GM12878 (cell line): ENCODE measurements around the gene AKAP12. TPM values are rescaled to one million over a fixed set of nuclear protein-coding genes. Genes with fewer than 3 reads are reported as not detected.

Source experiments
- ATF7 ChIP-seq: fragments of 450-650 bp; IDR thresholded peaks from 2 replicates; pipeline ENCODE4 v1.6.1; 2016; ENCODE audit warnings: low read depth, mild to moderate bottlenecking
- BCL11A ChIP-seq: IDR thresholded peaks from 2 replicates; pipeline ENCODE4 v1.6.1; 2011; ENCODE audit warnings: low read depth, low read length
- EGR1 ChIP-seq, 2 experiments: IDR thresholded peaks; 1 replicate in 1 of 2; 2 replicates in 1 of 2; pipeline ENCODE4 v1.6.1; 2011 to 2012; ENCODE audit warnings: low read depth in 2 of 2, low read length in 2 of 2, borderline replicate concordance in 1 of 2, mild to moderate bottlenecking in 1 of 2, moderate library complexity in 1 of 2
- MTA3 ChIP-seq: IDR thresholded peaks from 2 replicates; pipeline ENCODE4 v1.6.1; 2012; ENCODE audit warnings: low read length, inconsistent platforms, borderline replicate concordance
- ZNF24 ChIP-seq: fragments of 450-650 bp; IDR thresholded peaks from 2 replicates; pipeline ENCODE4 v1.6.1; 2017; ENCODE audit warnings: antibody characterized with exemption, mild to moderate bottlenecking
- ZNF384 ChIP-seq: IDR thresholded peaks from 2 replicates; pipeline ENCODE4 v1.6.1; 2012; ENCODE audit warnings: low read depth, mild to moderate bottlenecking, low read length, improper control_type of control experiment, borderline replicate concordance
- polyA plus RNA-seq, 11 experiments: library from polyadenylated mRNA; depleted of rRNA in 4 of 11; unstranded in 6 of 11; stranded (reverse) in 5 of 11; fragments of >200 nt; fragmentation: Nextera tagmentation in 4 of 11; fragmentation: Illumina TruSeq in 1 of 11; extraction: Ambion mirVana in 4 of 11; extraction: Trizol in 1 of 11; gene quantifications; 1 replicate in 1 of 11; 2 replicates in 10 of 11; pipeline versions ENCODE4 v1.2.1 to v1.2.3, GENCODE V29; 2011 to 2016; ENCODE audit warnings: inconsistent platforms in 2 of 11, missing spikeins in 2 of 11, low read depth in 1 of 11
- total RNA-seq, 4 experiments: library from RNA; depleted of rRNA in 3 of 4; stranded (reverse); fragments of >200 nt in 3 of 4; fragmentation: Illumina TruSeq in 1 of 4; extraction: Trizol in 1 of 4; gene quantifications; 2 replicates each; pipeline versions ENCODE4 v1.2.1 to v1.2.3, GENCODE V29; 2013 to 2021
- TF ChIP-seq, protein P1 (sequence below): fragments of 450-650 bp; IDR thresholded peaks from 2 replicates; pipeline ENCODE4 v1.6.1; 2016; ENCODE audit warnings: mild to moderate bottlenecking, moderate library complexity, borderline replicate concordance
- TF ChIP-seq, protein P2 (sequence below): fragments of 450-650 bp; formaldehyde crosslinking; IDR thresholded peaks from 2 replicates; pipeline ENCODE4 v1.5.0; 2022; ENCODE audit warnings: mild to moderate bottlenecking, missing genetic modification characterization
- TF ChIP-seq, protein P3 (sequence below): IDR thresholded peaks from 2 replicates; pipeline ENCODE4 v1.6.1; 2012; ENCODE audit warnings: improper control_type of control experiment, low read depth, low read length; ENCODE audit not compliant: insufficient replicate concordance

The AKAP12 gene
- total and polyA plus RNA-seq, 10 of the 15 experiments (the other 5 are each of a cell fraction or from before 2014, with no cell fraction given) = under 0.01 to 0.72 (median 0.06) TPM; not detected in 4

DNA sequence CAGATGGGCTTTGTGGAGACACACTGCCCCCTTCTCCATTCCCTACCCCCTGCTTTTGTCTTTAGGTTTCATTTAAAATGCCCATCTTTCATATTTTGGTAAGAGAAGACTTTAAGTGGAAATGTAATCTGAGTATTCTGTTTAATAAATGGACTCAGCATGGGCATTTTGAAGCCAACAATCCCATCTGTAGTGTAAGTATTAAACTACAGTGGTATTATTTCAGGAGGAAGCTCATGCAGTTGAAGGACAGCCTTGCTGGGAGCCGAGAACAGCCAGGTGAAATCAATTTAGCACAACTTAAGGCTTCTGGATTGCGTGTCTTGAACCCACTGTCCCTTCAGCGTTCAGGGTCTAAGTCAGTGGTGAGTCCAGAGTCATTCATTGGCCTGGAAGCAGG, 63.5 kb downstream of the AKAP12 start (continued):
- TF ChIP-seq, protein P1, sequence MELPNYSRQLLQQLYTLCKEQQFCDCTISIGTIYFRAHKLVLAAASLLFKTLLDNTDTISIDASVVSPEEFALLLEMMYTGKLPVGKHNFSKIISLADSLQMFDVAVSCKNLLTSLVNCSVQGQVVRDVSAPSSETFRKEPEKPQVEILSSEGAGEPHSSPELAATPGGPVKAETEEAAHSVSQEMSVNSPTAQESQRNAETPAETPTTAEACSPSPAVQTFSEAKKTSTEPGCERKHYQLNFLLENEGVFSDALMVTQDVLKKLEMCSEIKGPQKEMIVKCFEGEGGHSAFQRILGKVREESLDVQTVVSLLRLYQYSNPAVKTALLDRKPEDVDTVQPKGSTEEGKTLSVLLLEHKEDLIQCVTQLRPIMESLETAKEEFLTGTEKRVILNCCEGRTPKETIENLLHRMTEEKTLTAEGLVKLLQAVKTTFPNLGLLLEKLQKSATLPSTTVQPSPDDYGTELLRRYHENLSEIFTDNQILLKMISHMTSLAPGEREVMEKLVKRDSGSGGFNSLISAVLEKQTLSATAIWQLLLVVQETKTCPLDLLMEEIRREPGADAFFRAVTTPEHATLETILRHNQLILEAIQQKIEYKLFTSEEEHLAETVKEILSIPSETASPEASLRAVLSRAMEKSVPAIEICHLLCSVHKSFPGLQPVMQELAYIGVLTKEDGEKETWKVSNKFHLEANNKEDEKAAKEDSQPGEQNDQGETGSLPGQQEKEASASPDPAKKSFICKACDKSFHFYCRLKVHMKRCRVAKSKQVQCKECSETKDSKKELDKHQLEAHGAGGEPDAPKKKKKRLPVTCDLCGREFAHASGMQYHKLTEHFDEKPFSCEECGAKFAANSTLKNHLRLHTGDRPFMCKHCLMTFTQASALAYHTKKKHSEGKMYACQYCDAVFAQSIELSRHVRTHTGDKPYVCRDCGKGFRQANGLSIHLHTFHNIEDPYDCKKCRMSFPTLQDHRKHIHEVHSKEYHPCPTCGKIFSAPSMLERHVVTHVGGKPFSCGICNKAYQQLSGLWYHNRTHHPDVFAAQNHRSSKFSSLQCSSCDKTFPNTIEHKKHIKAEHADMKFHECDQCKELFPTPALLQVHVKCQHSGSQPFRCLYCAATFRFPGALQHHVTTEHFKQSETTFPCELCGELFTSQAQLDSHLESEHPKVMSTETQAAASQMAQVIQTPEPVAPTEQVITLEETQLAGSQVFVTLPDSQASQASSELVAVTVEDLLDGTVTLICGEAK = no peak
- TF ChIP-seq BCL11A (no peak), ATF7 (no peak), EGR1 (IDR thresholded peaks at IDR 0.05; ENCODE audit: borderline replicate concordance in 1 of 2, low read depth in 2 of 2, low read length in 2 of 2) (no peak), ZNF384 (no peak), ZNF24 (no peak), MTA3 (no peak)
- TF ChIP-seq, protein P2, sequence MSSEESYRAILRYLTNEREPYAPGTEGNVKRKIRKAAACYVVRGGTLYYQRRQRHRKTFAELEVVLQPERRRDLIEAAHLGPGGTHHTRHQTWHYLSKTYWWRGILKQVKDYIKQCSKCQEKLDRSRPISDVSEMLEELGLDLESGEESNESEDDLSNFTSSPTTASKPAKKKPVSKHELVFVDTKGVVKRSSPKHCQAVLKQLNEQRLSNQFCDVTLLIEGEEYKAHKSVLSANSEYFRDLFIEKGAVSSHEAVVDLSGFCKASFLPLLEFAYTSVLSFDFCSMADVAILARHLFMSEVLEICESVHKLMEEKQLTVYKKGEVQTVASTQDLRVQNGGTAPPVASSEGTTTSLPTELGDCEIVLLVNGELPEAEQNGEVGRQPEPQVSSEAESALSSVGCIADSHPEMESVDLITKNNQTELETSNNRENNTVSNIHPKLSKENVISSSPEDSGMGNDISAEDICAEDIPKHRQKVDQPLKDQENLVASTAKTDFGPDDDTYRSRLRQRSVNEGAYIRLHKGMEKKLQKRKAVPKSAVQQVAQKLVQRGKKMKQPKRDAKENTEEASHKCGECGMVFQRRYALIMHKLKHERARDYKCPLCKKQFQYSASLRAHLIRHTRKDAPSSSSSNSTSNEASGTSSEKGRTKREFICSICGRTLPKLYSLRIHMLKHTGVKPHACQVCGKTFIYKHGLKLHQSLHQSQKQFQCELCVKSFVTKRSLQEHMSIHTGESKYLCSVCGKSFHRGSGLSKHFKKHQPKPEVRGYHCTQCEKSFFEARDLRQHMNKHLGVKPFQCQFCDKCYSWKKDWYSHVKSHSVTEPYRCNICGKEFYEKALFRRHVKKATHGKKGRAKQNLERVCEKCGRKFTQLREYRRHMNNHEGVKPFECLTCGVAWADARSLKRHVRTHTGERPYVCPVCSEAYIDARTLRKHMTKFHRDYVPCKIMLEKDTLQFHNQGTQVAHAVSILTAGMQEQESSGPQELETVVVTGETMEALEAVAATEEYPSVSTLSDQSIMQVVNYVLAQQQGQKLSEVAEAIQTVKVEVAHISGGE (CRISPR knock-in tag) = no peak
- TF ChIP-seq, protein P3, sequence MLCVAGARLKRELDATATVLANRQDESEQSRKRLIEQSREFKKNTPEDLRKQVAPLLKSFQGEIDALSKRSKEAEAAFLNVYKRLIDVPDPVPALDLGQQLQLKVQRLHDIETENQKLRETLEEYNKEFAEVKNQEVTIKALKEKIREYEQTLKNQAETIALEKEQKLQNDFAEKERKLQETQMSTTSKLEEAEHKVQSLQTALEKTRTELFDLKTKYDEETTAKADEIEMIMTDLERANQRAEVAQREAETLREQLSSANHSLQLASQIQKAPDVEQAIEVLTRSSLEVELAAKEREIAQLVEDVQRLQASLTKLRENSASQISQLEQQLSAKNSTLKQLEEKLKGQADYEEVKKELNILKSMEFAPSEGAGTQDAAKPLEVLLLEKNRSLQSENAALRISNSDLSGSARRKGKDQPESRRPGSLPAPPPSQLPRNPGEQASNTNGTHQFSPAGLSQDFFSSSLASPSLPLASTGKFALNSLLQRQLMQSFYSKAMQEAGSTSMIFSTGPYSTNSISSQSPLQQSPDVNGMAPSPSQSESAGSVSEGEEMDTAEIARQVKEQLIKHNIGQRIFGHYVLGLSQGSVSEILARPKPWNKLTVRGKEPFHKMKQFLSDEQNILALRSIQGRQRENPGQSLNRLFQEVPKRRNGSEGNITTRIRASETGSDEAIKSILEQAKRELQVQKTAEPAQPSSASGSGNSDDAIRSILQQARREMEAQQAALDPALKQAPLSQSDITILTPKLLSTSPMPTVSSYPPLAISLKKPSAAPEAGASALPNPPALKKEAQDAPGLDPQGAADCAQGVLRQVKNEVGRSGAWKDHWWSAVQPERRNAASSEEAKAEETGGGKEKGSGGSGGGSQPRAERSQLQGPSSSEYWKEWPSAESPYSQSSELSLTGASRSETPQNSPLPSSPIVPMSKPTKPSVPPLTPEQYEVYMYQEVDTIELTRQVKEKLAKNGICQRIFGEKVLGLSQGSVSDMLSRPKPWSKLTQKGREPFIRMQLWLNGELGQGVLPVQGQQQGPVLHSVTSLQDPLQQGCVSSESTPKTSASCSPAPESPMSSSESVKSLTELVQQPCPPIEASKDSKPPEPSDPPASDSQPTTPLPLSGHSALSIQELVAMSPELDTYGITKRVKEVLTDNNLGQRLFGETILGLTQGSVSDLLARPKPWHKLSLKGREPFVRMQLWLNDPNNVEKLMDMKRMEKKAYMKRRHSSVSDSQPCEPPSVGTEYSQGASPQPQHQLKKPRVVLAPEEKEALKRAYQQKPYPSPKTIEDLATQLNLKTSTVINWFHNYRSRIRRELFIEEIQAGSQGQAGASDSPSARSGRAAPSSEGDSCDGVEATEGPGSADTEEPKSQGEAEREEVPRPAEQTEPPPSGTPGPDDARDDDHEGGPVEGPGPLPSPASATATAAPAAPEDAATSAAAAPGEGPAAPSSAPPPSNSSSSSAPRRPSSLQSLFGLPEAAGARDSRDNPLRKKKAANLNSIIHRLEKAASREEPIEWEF = no peak
